Adrenal gland (tissue), 5 donors: ENCODE data around the gene LHX4.

Experiments used
- POLR2A ChIP-seq, 2 donors: fragments of 450-650 bp; IDR thresholded peaks; one replicate each; pipeline ENCODE4 v1.6.1; 2017; ENCODE audit warnings: antibody characterized with exemption in 2 of 2, mild to moderate bottlenecking in 2 of 2, moderate library complexity in 1 of 2
- TF ChIP-seq, protein P1 (sequence below), 6 experiments: fragments of 450-650 bp in 4 of 6; fragments of 200-600 bp in 2 of 6; sonication (generic) in 1 of 6; IDR thresholded peaks; 1 replicate in 5 of 6; 2 replicates in 1 of 6; pipeline versions ENCODE4 v1.5.1 to v1.8.0; 2016 to 2021; ENCODE audit warnings: antibody characterized with exemption in 6 of 6, mild to moderate bottlenecking in 2 of 6, moderate library complexity in 1 of 6
- donor health status: DM: no; HTN: no; CAD: no.

DNA sequence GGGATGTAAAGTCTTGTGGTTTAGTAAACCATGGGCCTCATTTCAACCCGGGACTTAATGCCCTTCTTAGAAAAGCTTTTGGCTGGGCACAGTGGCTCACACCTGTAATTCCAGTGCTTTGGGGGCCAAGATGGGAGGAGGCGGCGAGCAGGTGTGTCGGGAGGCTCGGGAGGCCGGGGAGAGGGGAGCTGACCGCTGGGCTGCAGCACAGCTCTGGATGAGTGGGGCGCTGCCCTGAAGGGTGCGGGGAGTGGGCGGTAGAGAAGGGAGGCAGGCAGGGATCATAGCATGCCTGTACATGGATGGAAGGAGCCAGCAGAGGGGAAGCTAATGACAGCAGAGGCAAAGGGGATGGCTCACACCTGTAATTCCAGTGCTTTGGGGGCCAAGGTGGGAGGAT, 31.0 kb downstream of the LHX4 start:
- TF ChIP-seq, protein P1, sequence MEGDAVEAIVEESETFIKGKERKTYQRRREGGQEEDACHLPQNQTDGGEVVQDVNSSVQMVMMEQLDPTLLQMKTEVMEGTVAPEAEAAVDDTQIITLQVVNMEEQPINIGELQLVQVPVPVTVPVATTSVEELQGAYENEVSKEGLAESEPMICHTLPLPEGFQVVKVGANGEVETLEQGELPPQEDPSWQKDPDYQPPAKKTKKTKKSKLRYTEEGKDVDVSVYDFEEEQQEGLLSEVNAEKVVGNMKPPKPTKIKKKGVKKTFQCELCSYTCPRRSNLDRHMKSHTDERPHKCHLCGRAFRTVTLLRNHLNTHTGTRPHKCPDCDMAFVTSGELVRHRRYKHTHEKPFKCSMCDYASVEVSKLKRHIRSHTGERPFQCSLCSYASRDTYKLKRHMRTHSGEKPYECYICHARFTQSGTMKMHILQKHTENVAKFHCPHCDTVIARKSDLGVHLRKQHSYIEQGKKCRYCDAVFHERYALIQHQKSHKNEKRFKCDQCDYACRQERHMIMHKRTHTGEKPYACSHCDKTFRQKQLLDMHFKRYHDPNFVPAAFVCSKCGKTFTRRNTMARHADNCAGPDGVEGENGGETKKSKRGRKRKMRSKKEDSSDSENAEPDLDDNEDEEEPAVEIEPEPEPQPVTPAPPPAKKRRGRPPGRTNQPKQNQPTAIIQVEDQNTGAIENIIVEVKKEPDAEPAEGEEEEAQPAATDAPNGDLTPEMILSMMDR (IDR thresholded peaks at IDR 0.05): no peak
- TF ChIP-seq POLR2A (IDR thresholded peaks at IDR 0.05): no peak
